GOT3 (cell line): Measurements from ENCODE around the gene ZIC1.

ENCODE experiments used
- DNase-seq: peaks from one replicate; lab custom pipeline; 2025; ENCODE audit warnings: mixed read lengths; lab: John Stamatoyannopoulos, UW

The ZIC1 gene

DNA sequence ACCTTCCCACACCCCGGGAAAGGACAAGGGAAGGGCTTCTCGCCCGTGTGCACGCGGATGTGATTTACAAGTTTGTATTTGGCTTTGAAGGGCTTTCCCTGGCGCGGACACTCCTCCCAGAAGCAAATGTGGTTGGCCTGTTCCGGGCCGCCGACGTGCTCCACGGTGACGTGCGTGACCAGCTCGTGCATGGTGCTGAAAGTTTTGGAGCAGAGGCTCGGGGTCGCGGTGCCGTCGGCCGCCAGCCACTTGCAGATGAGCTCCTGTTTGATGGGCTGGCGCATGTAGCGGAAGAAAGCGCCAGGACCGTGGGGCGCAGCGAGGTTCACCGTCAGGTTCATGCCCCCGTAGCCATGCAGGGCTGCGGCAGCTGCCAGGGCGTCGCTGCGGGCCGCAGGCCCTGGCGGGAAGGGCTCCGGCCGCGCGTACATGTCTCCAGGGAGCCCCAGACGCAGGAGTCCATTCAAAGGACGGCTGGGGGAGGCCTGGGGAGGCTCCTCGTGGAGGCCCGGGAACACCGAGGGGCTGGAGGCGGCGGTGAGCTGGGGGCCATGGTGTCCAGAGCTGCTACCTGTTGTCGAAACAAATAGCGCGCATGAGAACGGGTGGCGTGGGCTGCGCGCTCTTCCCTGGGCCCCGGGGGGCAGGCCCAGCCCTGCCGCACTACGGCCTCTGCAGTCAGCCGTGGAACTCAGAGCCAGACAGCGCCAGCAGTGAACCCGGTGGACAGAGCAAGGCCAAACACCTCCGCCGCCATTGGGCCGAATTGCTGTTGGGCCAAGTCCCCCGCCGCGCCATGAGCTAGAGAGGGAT lies 13.1 kb upstream of the ZIC1 start:
- DNase-seq, result no peak

DNA sequence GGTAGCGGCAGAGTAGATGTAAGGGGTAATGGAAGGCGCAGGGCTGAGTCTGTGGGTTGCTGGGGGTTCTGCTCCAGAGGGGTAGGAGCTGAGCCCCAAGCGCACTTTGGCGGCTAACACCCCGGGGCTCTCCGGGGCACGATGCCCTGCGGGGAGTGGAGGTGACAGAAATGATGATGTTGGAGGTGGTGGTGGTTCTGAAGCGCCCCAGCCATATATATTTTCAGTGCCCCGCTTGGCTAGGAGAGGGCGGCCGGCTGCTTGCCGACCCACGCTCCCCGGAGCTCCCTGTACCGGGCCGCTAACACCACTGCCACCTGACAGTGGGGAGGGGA lies 12.5 kb upstream of the ZIC1 start:
- no peak for DNase-seq

DNA sequence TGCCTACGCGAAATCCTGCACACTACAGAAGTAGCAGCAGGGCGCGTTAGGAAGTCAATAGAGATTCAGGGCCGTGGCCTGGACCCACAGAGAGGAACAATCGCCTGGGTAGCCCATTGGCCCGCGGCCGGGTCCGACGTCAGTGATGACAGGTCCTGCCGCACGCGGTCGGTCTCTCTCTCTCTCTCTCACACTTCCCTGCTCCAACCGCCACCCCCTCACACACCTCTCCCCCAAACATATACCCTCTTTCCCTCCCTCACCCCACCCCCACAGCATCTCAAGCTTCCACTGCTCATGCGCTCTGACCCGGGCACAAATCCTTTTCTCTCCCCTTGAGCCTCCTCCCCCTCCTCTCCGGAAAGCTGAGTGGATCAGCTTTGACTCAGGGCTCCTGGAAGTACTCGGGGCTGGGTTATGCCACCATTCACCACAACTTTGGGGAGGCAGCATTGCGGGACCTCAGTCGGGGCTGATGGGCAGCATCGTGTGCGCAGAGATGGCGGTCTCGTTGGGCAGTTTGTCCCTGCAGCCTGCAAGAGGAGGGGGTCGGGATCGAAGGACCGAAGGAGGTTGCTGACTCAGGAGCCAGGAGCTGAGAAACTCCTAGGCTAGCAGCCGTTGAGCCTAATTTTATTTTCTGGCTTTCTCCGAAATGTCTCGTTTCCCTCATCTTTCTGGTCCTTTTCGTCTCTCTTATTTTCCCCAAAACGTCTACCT lies 11.8 kb upstream of the ZIC1 start:
- no peak for DNase-seq

- no peak for DNase-seq
Observed at GRCh38 chr3:147397875-147398812, 11.0 kb upstream of the ZIC1 start.

DNA sequence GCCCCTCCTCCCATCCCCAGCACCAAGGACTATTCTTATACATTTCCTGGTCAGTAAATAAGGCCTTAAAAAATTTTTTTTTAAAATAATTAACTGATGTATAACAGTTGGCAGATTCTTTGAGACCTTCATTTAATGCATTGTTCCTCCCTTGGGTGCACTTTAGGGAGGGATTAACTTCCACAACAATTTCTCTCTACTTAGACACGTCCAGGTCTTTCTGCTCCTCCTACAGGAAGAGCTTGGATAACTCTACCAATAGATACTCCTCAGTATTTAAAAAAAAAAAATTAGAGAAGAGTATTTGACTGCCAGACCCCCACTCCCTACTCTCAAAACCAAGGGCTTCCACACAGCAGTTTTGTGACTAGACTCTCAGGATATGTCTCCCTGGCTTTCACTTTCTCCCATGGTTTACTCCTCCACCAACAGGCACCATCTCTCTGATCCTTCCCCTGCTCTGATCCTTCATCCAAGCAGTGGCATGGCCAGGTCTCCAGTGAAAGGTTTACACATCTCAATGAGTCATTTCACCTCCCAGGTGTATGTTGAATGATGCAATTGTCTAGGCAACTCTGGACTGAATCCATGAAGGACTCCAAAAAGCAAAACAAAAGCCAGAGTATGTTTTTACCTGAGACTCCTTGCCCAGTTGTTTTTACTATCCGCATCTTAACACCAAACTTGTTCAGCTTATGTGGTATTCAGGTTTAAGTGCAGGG lies 10.2 kb upstream of the ZIC1 start:
- DNase-seq, result no peak

DNA sequence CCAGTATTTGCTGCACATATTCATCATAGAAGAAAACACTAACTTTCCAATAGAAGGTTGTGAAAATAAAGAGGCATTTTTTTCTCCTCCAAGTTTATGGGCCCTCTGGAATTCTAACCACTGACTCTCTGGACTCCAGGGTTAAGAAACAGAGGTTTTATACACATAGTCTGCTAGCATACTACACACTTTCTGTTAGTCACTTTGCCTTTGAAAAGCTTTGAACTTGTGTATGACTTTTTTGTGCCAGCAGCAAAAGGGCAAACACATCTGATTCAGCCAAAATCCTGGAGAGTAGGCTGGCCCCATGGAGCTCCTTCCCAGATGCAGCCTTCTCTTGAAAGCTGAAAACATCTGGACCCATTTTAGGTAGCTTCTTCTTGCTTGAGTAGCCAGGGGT lies 9.1 kb upstream of the ZIC1 start:
- no peak for DNase-seq

- DNase-seq, result no peak
Observed at GRCh38 chr3:147400999-147401398, 8.2 kb upstream of the ZIC1 start.

DNA sequence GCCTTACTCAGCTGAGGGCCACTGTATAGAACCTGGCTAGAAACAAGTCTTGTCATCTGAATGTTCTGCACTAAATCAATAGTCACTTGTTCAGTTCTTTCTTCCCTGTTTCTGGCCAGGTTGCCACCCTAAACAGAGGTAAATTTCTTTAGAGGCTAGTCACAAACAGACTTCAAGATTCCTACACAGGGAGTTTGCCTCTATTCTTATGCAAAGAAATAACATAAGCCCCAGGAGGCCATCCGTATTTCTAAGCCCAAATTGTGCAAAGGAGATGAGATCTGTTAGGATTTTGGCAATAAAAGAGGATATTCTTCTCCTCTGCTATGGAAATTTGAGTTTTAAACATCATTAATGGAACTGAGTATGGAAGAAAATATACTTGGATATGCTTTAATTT lies 7.7 kb upstream of the ZIC1 start:
- no peak for DNase-seq

- DNase-seq, result no peak
Observed at GRCh38 chr3:147402159-147402558, 7.0 kb upstream of the ZIC1 start.

- DNase-seq, result no peak
Observed at GRCh38 chr3:147403511-147403910, 5.7 kb upstream of the ZIC1 start.

DNA sequence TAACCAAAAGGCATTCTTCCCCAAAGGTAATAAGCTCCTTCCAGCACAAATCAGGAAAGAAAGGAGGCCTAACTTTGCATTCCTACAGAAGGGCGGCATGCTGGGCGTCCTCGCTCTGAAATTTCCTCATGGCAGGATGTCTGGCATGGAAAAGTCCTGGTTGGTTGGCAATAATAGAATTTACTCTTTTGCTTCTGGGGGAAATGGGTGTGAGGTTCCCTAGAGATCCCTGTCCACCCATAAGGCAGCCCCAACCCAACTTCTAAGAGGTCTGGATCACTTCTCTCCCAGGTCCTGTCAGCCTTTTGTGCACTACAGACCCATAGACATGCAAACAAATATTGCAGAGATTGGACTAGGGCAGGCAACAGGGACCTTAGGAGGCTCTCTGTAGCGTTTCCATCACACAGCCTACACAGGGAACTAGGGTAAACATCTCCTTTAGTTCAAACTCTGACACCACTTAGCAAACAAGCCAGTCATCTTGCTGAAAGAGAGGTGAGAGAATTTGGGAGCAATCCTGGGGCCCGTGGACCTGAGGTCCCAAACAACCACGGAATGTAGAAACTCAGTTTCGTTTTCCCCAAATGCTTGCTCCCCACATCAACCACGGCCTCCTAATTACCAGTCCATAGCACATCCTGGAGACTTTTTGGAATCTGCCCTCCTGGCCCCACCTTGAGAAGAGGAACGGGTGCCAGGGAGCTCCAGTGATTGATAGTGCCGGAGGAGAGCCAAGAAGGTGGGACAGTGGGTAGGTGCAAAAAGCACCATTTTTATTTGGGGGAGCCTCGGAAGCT lies 5.0 kb upstream of the ZIC1 start:
- DNase-seq, result no peak

GRCh38 chr3:147404800-147405230 lies 4.3 kb upstream of the ZIC1 start:
- DNase-seq, result no peak

DNA sequence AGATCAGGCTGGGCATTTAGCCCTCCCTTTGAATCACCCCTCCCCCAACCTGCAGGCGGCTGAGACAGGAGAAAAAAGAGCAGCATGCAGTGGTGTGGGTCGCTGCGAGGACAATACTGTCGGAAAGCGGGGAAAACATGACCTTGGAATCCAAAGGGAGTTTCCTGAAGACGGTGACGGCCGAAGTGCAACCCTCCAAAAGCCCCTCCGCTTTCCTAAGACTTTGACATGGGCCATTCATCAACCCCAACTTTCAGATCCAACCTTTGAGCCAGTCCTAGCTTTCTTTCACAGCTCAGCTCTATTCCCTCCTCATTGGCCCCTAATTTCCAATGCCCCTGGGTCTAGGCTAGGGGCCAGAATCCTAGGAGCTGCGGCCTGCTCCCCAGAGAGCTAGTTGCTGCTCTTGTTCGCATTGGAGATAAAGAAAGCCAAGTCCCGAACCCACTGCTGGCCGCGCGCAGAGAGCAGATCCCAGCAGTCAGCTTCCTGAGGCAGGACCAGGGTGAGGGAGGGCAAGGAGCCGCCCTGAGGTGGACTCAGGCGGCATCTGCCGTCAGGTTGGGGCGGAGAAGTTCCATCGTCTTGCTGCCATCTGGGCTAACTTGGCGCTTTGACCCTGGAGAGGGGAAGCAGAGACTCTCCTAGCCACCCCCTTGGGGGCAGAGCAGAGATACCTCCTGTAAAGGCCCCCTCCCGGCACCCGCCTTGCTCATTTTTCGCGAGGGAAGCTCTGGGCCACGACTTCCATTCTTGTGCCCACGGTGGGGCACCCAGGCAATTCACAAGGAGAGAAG lies 3.7 kb upstream of the ZIC1 start:
- DNase-seq, result no peak

- no peak for DNase-seq
Observed at GRCh38 chr3:147406028-147406931, 2.9 kb upstream of the ZIC1 start, which contains the start of gene ZIC4. ZIC4 (minus strand) TSS chr3:147406543; CDS start chr3:147402797, 3,746 bp downstream.

- DNase-seq, result no peak
Observed at GRCh38 chr3:147407114-147407497, 2.1 kb upstream of the ZIC1 start.

- no peak for DNase-seq
Observed at GRCh38 chr3:147407498-147408187, 1.5 kb upstream of the ZIC1 start.

DNA sequence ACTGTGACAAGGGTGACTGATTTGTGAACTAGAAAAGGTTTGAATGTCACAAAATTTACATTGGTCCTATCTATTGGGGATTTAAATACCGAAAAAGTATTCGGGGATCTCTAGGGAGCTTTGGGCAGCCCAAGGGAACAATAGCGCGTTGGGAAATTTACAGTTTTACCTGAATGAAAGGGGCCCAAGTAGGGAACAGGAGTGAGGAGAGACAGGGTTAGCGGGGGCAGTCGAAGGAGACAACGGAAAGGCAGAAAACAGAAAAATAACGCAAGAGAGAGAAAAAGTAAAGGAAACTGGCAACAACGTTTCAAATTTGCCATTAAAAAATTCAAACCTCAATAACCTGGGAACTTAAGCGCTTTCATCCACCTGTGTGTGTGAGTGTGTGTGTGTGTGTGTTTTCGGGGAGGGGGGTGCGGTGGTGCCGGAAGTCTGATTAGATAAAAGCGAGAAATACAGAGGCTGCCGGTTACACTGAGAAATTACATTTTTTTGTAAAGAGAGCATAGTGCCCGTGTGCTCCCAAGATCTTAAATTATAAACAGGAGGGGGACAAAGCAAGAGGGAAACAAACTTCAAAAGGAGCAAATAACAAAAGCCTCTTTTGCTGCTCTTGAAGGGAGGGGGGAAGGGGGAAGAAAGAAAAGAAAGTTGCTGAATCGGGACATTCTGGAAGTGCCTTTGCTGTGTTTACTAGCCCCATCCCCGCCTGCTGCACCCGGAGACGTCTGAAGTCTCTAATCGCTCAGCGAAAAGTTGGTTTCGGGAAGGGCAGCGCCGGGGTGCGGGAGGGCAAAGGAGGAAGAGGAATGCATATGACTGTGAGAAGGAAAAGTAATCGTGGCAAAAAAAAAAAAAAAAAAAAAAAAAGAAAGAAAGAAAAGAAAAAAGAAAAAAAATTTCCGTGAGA lies 721 bp upstream of the ZIC1 start:
- no peak for DNase-seq
